Neuron (in vitro differentiated cells): ENCODE data around the gene TMED6.

Source experiments
- H2AFZ ChIP-seq: one replicate; pipeline ENCODE4 v1.6.1; 2013; ENCODE audit warnings: low read depth, mild to moderate bottlenecking, inconsistent platforms, low read length, moderate library complexity
- H3K27me3 ChIP-seq: one replicate; pipeline ENCODE4 v1.6.1; 2013; ENCODE audit warnings: low read length; ENCODE audit not compliant: insufficient read depth
- H3K36me3 ChIP-seq: one replicate; pipeline ENCODE4 v1.6.1; 2013; ENCODE audit warnings: low read length; ENCODE audit not compliant: insufficient read depth
- H3K4me1 ChIP-seq: one replicate; pipeline ENCODE4 v1.6.1; 2013; ENCODE audit warnings: low read length; ENCODE audit not compliant: insufficient read depth
- H3K4me3 ChIP-seq: 2 replicates; pipeline ENCODE4 v1.5.1; 2013; ENCODE audit warnings: mild to moderate bottlenecking, low read length, moderate library complexity
- H3K9me3 ChIP-seq: one replicate; pipeline ENCODE4 v1.6.1; 2013; ENCODE audit warnings: low read length

Gene TMED6

DNA sequence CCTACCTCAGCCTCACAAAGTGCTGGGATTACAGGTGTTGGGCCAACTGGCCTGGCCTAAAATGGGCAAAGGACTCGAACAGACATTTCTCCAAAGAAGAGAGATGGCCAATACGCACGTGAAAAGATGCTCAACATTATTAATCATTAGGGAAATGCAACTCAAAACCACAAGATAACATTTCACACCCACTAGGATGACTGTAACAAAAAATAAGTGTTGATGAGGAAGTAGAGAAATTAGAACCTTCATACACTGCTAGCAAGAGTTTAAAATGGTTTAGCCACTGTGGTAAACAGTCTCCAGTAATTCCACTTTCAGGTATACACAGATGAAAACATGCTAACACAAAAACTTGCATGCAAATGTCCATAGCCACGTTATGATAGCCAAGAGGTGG, 5.7 kb downstream of the TMED6 start:
- Histone ChIP-seq H3K4me1 (peaks cover under 1% of the 10 kb centered on the region), H3K36me3 (peaks cover 39% of the 10 kb centered on the region), H3K27me3 (no peaks in the 10 kb centered on the region)

DNA sequence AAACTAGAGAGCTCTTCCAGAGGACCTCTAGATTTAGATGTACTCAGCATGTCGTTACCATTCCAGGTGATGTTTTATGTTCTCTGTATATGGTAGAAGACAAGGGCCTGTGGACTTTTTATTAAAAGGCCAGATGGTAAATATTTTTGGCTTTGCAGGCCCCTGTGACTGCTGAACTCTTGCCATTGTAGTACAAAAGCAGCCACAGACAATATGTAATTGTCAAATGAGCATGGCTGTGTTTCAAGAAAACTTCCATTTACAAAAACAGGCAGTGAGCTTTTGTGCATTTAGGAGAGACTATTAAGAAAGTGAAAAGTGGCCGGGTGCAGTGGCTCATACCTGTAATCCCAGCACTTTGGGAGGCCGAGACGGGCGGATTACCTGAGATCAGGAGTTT, 7.4 kb downstream of the TMED6 start:
- no peak overlapping the region for H2AFZ ChIP-seq
- H3K4me1 ChIP-seq, result peaks cover 10% of the 10 kb centered on the region
- peaks cover 32% of the 10 kb centered on the region for H3K36me3 ChIP-seq
- H3K9me3 ChIP-seq, result no peaks in the 10 kb centered on the region
- H3K27me3 ChIP-seq, result no peaks in the 10 kb centered on the region
- H3K4me3 ChIP-seq, result no peak overlapping the region

More for the DNA sequence above, 5.7 kb downstream of the TMED6 start:
- Histone ChIP-seq H3K9me3 (no peaks in the 10 kb centered on the region), H2AFZ (no peak overlapping the region), H3K4me3 (no peak overlapping the region)

DNA sequence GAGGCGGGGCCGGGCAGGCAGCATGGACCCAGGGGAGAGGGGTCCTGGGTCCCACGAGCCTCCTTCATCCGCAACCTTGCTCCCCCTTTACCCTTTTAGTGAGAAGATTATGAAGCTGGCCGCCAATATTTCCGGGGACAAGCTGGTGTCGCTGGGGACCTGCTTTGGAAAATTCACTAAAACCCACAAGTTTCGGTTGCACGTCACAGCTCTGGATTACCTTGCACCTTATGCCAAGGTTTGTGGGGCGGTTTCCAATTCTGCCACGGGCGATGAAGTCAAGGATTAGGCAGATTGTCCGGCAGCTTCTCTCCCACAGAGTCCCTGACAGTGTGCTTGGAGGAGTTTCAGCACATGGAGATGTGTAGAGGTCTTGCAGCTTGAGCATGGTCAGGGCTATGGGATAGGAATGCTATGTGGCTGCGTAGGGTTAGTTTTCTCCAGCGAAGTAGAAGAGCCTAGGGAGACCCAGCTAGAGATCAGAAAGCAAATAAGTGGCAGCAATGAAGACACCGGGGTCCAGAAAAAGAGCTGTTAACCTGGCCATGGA, 11.4 kb downstream of the TMED6 start:
- Histone ChIP-seq H3K36me3 (peaks cover 44% of the 10 kb centered on the region), H3K27me3 (no peaks in the 10 kb centered on the region), H3K4me1 (peaks cover 17% of the 10 kb centered on the region), H2AFZ (peak overlapping the region; percentile 6), H3K9me3 (no peaks in the 10 kb centered on the region), H3K4me3 (peak overlapping the region; percentile 80)

- peaks cover 51% of the 10 kb centered on the region for H3K36me3 ChIP-seq
- H3K4me1 ChIP-seq, result peaks cover 17% of the 10 kb centered on the region
- H3K4me3 ChIP-seq, result peak within 1 kb of the TSS; percentile 80
- peak within 1 kb of the TSS; percentile 55 for H2AFZ ChIP-seq
- no peaks in the 10 kb centered on the region for H3K27me3 ChIP-seq
- no peaks in the 10 kb centered on the region for H3K9me3 ChIP-seq
Measured at GRCh38 chr16:69339289-69340094, 12.1 kb downstream of the TMED6 start, which contains the start of the genes COG8 and NIP7. COG8 (minus strand) TSS chr16:69339564; CDS start chr16:69339552, 12 bp downstream. NIP7 (plus strand) TSS chr16:69339772; CDS start chr16:69339830, 58 bp downstream.

DNA sequence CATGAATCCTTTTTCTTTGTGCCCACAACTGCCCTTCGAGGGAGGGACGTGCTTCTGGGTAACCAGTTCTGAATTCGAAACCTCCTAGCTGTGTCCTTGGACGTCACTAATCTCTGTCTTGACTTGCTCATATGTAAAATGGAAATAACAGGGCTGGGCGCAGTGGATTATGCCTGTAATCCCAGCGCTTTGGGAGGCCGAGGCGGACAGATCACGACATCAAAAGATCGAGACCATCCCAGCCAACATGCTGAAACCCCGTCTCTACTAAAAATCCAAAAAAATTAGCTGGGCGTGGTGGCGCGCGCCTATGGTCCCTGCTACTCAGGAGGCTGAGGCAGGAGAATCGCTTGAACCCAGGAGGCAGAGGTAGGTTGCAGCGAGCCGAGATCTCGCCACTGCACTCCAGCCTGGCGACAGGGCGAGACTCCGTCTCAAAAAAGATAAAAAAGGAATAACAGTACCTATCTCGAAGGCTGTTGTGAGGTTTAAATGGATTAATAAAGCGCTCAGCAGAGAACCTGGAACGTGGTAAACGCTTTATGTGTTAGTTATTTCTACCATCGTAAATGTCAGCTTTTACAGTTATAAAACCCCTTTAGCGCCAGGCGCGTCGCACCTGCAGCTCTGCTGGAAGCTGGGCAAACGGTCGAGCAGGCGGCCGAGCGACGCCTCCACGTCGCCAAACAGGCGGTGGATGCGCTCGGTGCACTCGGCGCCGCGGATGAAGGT, 12.9 kb downstream of the TMED6 start:
- no peaks in the 10 kb centered on the region for H3K9me3 ChIP-seq
- peak overlapping the region; percentile 55 for H2AFZ ChIP-seq
- H3K36me3 ChIP-seq, result peaks cover 59% of the 10 kb centered on the region
- H3K27me3 ChIP-seq, result no peaks in the 10 kb centered on the region
- peaks cover 17% of the 10 kb centered on the region for H3K4me1 ChIP-seq
- peak overlapping the region; percentile 80 for H3K4me3 ChIP-seq

GRCh38 chr16:69334696-69335095, 16.9 kb downstream of the TMED6 start:
- H3K36me3 ChIP-seq, result peaks cover 46% of the 10 kb centered on the region
- no peaks in the 10 kb centered on the region for H3K27me3 ChIP-seq
- no peaks in the 10 kb centered on the region for H3K9me3 ChIP-seq
- H2AFZ ChIP-seq, result no peak overlapping the region
- peaks cover 11% of the 10 kb centered on the region for H3K4me1 ChIP-seq
- H3K4me3 ChIP-seq, result no peak overlapping the region

DNA sequence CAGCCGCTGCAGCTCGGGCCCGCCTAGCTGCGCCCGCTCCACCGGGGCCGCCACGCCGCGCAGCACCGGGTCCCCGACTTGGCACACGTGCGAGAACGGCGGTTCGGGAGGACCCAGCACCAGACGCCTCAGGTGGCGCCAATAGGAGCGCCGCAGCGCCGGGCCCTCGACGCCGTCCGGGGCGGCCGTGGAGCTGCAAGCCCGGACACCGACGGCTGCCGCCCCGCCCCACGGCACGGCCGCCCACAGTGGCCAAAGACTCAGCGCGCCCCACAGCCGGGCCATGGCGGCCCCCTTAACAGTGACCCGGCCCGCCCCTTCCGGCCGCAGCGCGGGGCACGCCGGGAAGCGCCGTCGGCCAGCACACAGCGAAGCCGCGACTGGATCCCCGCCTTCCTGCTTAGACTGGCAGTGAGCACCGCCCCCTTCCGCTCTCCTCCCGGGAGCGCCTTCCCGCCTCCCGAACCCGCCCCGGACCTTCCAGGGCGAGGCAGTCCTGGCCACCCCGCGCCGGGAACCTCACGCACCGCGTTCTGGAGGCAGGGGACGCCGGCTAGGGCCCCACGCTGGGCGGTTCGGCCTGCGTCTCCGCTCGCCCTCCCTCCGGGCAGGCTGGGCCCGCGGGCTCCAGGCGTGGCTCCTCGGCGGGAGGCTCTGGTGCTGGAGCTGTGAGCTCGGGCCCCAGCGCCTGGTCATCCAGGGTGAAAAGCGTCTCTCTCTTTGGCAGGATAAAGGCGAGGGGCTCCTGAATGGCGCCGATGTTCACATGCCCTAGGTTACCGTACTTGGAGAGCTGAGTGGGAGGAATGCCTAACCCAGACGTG, 21.1 kb downstream of the TMED6 start, which contains the start of gene PDF:
TSS of gene PDF (minus strand) at position 303 of the 824 bp plus-strand sequence. CDS start at position 285, 18 bp downstream.
- peaks cover 71% of the 10 kb centered on the region for H3K36me3 ChIP-seq
- no peaks in the 10 kb centered on the region for H3K9me3 ChIP-seq
- H3K27me3 ChIP-seq, result no peaks in the 10 kb centered on the region
- peaks cover 20% of the 10 kb centered on the region for H3K4me1 ChIP-seq
- H3K4me3 ChIP-seq, result peak within 1 kb of the TSS; percentile 76
- H2AFZ ChIP-seq, result peak within 1 kb of the TSS; percentile 51

- Histone ChIP-seq H3K4me1 (peaks cover 20% of the 10 kb centered on the region), H3K4me3 (peak overlapping the region; percentile 76), H3K27me3 (no peaks in the 10 kb centered on the region), H3K36me3 (peaks cover 70% of the 10 kb centered on the region), H3K9me3 (no peaks in the 10 kb centered on the region), H2AFZ (peak overlapping the region; percentile 51)
Measured at GRCh38 chr16:69329369-69330285, 22.0 kb downstream of the TMED6 start.

- no peak overlapping the region for H2AFZ ChIP-seq
- peak overlapping the region; percentile 76 for H3K4me3 ChIP-seq
Measured at GRCh38 chr16:69328854-69329316, 22.7 kb downstream of the TMED6 start.

GRCh38 chr16:69327585-69328310, 23.8 kb downstream of the TMED6 start:
- Histone ChIP-seq H3K36me3 (peaks cover 68% of the 10 kb centered on the region), H3K4me3 (no peak overlapping the region), H3K9me3 (no peaks in the 10 kb centered on the region), H3K27me3 (no peaks in the 10 kb centered on the region), H3K4me1 (peaks cover 20% of the 10 kb centered on the region), H2AFZ (no peak overlapping the region)

More at GRCh38 chr16:69328854-69329316, 22.7 kb downstream of the TMED6 start:
- Histone ChIP-seq H3K4me1 (peaks cover 20% of the 10 kb centered on the region), H3K27me3 (no peaks in the 10 kb centered on the region), H3K36me3 (peaks cover 69% of the 10 kb centered on the region), H3K9me3 (no peaks in the 10 kb centered on the region)

DNA sequence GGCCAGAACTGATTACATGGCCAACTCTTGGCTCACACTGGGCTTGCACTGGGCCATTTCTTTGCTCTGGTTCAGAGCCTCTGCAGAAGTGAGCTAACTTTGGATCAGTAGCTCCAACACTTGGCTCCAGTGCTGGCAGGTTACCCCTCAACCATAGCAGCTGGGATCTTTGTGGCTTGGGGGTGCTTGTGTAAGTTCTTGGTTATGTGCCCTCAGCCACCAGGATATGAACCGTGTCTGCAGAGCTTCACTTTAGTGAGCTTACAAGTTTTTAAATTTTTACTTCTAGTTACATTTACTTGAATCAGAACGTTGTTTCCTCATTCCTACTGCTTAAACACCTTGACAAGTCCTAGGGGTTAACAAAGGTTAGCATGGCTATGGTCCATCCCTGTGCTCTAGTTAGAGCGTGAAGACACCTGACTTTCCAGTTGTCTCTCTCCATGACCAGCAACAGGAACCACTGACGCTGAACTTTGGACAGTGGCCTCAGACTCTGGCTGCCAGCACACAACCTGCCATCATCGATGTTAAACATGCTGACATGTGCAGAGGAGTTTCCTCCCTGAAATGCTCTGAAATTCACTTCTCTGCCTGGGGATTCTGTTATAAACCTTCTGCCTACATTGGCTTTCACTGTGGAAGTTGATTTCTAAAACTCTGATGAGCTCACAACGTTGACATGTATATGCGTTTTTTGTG, 25.3 kb downstream of the TMED6 start:
- peaks cover 75% of the 10 kb centered on the region for H3K36me3 ChIP-seq
- no peaks in the 10 kb centered on the region for H3K9me3 ChIP-seq
- H3K4me3 ChIP-seq, result no peak overlapping the region

More for the DNA sequence above, 25.3 kb downstream of the TMED6 start:
- H2AFZ ChIP-seq, result no peak overlapping the region
- H3K27me3 ChIP-seq, result no peaks in the 10 kb centered on the region
- H3K4me1 ChIP-seq, result peaks cover 20% of the 10 kb centered on the region
